GM19193 (cell line): Measurements from ENCODE around the gene STYK1.

Experiments
- POLR2A ChIP-seq: IDR thresholded peaks from 4 replicates; pipeline ENCODE4 v1.6.1; 2011; ENCODE audit not compliant: insufficient read depth, insufficient read length; ENCODE audit errors: extremely low read depth

STYK1 gene

DNA sequence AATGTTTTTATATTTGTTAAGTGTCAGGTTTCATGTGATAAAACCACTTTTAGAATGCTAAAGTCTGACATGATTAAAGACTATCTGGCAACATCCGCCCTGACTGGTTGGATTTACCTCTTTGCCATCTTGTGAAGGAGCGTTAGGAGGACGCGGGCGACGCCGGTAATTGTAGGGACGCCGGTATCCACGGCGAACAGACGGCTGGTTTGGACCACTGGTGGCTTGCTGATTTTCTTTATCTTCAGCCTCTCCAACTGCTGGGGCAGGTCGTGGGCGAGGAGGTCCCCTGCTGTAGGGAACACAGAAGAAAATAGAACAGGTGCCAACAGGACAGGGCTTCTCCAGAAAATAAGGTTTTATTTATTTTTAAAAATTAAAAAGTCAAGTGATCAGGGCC, 28.0 kb upstream of the STYK1 start:
- no peak for TF ChIP-seq POLR2A

GRCh38 chr12:10701131-10701681, 27.4 kb upstream of the STYK1 start:
- TF ChIP-seq POLR2A = no peak

DNA sequence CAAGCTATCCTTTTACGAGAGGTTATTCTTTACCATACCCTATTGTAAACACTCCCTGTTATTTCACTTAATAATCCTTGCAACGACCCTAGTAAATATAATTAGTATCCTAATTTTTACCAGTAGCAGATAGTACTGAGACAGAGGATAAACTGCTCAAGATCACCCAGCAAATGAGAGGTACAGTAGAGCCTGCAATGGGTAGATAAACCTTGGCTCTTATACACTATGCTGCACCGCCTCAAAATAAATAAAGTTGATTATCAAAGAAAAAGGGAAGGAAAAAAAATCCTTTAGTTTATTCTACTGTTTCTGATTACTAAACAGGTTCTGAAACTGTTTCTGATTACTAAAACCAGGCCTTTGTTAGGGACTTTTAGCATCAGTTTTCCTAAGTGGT, 26.7 kb upstream of the STYK1 start:
- TF ChIP-seq POLR2A = no peak

- no peak for TF ChIP-seq POLR2A
These were observed 24.0 kb upstream of the STYK1 start for GRCh38 chr12:10697862-10698261.

GRCh38 chr12:10697156-10697555, 23.3 kb upstream of the STYK1 start:
- TF ChIP-seq POLR2A = no peak

GRCh38 chr12:10690906-10691305, 17.1 kb upstream of the STYK1 start:
- no peak for TF ChIP-seq POLR2A

GRCh38 chr12:10689146-10689545, 15.3 kb upstream of the STYK1 start:
- TF ChIP-seq POLR2A = no peak

- no peak for TF ChIP-seq POLR2A
These were observed 14.2 kb upstream of the STYK1 start for GRCh38 chr12:10688042-10688441.

DNA sequence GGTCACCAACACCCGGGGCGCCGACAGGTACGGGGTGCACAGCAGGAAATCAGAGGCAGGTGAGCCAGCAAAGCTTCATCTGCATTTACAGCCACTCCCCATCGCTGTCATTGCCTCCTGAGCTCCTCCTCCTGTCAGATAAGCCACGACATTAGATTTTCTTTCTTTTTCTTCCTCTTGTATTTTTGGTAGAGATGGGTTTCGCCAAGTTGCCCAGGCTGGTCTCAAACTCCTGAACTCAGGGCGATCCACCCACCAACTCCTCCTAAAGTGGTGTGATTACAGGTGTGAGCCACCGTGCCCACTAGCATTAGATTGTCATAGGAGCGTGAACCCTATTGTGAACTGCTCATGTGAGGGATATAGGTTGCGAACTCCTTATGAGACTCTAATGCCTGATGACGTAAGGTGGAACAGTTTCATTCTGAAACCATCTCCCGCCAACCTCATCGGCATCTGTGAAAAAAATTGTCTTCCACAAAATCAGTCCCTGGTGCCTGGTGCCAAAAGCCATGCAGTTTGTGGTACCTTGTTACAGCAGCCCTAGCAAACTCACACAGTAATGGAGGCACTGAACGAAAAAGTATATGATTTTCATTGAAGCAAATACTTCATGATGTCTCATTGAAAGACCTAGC, 1.5 kb downstream of the STYK1 start:
- no peak for TF ChIP-seq POLR2A

DNA sequence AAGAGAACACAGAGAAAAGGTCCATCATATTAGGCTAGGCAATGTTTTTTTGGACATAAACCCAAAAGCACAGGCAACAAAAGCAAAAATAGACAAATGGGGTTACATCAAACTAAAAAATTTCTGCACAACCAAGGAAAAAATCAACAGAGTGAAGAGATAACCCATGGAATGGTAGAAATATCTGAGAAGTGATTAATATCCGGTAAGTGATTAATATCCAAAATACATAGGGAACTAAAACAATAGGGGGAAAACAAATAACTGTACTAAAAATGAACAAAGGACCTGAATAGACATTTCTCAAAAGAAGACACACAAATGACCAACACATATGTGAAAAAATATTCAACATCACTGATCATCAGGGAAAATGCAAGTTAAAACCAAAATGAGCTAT, 4.3 kb downstream of the STYK1 start:
- no peak for TF ChIP-seq POLR2A

DNA sequence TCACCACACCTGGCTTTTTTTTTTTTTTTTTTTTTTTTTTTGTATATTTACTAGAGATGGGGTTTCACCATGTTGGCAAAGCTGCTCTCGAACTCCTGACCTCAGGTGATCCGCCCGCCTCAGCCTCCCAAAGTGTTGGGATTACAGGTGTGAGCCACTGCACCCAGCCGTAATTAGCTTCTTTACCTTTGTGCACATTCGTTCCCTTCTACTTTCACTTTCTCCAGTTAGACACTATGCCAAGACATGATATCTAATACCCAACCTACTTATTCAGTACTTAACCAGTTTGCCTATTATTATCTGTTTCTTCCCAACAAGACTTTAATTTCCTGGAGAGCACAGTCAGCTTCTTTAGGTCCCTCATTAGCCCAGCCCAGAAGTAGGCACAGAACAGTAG, 5.3 kb downstream of the STYK1 start:
- TF ChIP-seq POLR2A = no peak

GRCh38 chr12:10667581-10667980, 6.3 kb downstream of the STYK1 start:
- no peak for TF ChIP-seq POLR2A

GRCh38 chr12:10664499-10664898, 9.4 kb downstream of the STYK1 start:
- no peak for TF ChIP-seq POLR2A

DNA sequence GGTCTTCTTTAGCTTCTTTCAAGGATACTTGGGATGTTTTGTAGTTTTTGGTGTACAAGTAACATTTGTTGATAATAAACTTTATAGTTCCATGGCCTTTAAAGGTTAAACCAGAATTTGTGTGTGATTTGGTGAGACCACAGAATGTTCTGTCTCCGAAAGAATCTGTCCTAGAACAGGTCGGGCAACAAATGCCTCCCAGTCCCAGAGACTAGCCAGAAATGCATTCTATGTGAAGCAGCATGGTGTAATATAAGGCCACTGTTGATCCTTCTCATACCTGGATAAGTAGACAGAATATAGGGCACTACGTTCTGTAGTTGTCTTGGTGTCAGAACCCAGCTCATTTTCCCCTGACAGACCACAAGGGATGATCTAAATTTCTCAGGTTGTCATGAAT, 10.0 kb downstream of the STYK1 start:
- TF ChIP-seq POLR2A = no peak

DNA sequence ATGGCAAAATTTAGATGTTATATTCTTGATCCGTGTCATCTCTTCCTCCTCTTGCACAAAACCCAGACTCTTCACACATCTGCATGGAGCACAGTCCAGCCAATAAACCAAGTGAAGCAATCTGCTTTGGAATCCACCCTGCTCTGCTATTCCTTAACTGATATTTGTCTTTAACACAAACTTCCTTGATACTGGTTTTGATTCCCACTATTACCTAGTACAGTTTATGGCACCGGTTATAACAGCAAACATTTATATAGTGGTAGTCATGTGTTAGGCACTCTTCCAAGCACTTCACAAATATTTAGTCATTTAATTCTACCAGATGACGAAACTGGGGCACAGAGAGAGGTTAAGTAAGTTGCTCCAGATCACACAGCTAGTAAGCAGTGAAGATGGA, 12.5 kb downstream of the STYK1 start:
- no peak for TF ChIP-seq POLR2A

DNA sequence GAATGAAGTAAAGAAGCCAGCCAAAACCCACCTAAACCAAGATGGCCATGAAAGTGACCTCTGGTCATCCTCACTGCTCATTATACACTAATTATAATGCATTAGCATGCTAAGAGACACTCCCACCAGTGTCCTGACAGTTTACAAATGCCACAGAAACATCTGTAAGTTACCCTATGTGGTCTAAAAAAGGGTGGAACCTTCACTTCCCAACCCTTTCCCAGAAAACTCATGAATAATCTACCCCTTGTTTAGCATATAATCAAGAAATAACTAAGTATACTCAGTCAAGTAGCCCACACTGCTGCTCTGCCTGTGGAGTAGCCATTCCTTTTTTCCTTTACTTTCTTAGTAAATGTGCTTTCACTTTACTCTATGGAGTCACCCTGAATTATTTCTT, 19.8 kb downstream of the STYK1 start:
- no peak for TF ChIP-seq POLR2A

- TF ChIP-seq POLR2A = no peak
These were observed 21.7 kb downstream of the STYK1 start for GRCh38 chr12:10652192-10652591.
